GM08714 (cell line): Measurements from ENCODE around the gene CACNA1S.

Source experiments
- H3K4me3 ChIP-seq: fragments of 200-500 bp; sonication (Bioruptor generic); 2 replicates; pipeline ENCODE4 v1.5.1; 2014; ENCODE audit warnings: mild to moderate bottlenecking, low read length, inconsistent platforms
- ZNF274 ChIP-seq: IDR thresholded peaks from 2 replicates; pipeline ENCODE4 v1.6.1; 2012; ENCODE audit warnings: mild to moderate bottlenecking, low read depth, low read length

The CACNA1S gene

DNA sequence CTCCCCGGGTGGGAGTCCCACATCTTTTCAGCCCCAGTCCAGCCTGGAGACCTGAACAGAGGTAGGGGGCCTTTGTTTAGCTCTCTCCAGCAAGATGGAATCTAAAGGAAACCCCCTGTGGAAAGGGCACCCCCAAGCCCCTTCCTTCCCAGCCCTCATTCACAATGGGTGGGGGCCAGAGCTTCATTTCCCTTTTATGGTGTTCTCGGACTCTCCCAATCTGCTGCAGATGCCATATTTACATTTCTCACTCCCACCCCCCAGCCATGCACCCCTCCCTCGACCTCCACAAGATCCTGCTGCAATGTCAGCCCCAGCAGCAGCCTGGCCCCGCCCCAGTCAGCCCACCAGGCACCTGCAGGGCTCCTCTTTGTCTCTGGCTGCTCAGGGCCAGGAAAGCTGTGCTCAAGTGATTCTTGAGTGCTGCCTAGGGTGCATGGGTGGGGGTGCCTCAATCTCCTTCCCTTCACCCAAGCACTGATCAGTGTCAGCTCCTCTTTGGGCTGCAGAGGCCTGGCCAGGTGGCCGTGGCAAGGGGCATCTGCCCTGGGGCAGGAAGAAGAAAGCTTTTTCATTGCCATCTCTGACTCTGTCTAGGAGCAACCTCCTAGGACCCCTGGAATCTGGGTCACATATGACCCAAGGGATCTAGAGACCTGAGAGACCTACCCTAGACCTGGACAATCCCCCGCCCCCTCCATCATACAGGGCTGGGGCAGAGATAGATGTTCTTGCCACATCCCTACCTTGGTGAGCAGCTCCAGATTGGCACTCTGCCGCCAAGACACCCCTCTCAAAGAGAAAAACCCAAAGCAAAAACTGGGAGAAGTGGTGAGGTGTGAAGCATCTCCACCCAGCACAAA, 90.4 kb downstream of the CACNA1S start:
- no peak for TF ChIP-seq ZNF274

DNA sequence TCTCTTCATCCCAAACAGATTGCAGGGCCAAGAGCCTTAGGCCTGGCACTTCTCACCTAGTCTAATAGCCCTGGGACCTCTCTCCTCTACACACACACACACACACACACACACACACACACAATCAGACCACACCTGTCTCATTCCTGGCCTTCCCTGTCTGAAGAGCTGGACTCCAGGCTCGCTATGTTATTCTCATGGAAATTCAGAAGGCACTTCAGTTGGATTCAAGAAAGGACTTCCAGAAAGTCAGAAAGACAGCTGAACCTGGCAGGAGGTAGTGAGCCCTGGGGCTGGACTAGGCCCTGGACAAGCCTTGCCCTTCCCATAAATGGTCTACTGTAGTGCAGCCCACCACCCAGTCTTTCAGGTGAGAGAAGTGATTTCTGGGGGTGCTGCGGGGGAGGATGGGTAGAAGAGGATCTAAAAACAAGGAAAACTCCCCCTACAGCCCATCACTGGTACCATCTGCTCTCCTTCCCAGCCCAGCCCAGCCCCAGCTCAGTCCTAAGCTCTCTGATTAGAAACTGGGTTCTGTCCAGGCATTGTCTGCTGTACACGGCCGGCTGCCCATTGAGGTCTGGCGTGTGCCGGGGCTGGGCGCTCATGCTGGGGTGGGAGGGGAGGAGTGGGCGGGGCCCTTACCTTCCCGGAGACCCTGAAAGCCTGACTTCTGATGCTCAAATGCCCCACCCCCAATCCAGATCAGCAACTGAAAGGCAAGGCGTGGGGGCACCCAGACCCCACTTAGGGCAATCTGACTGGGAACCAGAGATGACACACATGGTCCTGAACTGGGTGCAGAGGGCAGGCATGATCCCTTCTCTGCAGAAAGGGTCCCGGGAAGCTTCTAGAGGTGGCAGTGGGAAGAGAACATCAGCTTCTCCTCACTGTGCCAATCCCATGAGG, 91.3 kb downstream of the CACNA1S start:
- TF ChIP-seq ZNF274, result no peak
- peak overlapping the region; percentile 76; the same call in 1 of the 2 replicates for H3K4me3 ChIP-seq

More for the DNA sequence above, 90.4 kb downstream of the CACNA1S start:
- peak overlapping the region; percentile 76 for H3K4me3 ChIP-seq

DNA sequence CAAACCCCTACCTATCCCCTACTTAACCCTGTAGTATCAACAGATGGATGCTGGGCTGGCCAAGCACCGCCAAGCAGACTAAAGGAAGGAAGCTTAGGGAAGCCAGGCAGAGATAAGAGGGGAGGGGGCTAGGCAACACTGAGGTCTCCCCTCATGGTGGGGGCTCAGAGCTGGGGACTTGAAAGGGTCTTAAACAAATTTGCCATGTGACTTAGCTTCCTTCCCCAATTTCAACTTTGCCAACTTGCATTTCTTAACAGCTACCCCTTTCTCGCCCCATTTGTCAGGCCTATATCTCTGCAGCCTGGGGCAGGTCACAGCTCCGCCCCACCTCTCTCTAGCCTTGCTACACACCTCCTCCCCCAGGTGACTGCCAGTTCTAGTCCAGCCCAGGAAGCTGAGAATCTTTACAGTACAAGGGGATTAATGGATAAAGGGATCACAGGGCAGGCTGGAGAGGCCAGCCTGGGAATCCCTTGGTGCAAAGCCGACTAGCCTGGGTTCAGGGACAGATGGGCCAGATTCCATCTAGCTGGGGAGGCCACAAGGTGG, 92.1 kb downstream of the CACNA1S start:
- no peak for TF ChIP-seq ZNF274
- H3K4me3 ChIP-seq, result peak overlapping the region; percentile 6; the same call in 1 of the 2 replicates

DNA sequence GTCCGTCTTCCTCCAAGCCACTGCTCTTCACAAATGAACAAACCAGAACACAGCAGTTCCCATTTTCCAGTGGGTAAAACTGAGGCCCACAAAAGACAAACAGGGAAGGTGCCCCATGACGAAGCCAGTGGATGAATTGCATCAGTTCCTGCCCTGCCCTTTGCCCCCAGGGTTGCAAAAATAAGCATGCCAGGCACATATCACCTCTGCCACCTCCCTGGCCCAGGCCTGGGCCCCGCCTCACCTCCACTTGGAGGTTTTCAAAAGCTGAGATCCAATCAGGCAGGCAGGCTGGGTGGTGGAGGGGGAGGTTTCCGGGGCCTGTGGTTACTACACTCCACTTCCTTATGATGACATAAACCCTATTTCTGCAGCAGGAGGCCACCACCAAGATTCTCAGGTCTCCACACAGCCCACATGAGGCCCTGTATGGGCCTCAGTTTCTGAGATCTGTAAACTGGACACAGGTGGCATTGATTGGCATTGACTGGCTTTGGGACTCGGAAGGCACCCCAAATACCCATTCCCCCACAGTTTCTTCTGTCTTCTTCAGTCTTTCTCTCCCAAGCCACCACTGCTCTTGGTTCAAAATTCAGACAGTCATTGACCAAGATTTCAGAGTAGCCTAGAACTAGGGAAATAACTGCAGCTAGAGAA, 92.8 kb downstream of the CACNA1S start:
- H3K4me3 ChIP-seq, result peak overlapping the region; percentile 13; the same call in 1 of the 2 replicates
- TF ChIP-seq ZNF274, result no peak

GRCh38 chr1:201017828-201018163, 94.4 kb downstream of the CACNA1S start:
- TF ChIP-seq ZNF274, result no peak
- no peak overlapping the region for H3K4me3 ChIP-seq

GRCh38 chr1:201016943-201017827, 95.0 kb downstream of the CACNA1S start:
- no peak overlapping the region for H3K4me3 ChIP-seq
- no peak for TF ChIP-seq ZNF274

- no peak for TF ChIP-seq ZNF274
- H3K4me3 ChIP-seq, result no peak overlapping the region
These were observed 96.0 kb downstream of the CACNA1S start for GRCh38 chr1:201016211-201016651.

DNA sequence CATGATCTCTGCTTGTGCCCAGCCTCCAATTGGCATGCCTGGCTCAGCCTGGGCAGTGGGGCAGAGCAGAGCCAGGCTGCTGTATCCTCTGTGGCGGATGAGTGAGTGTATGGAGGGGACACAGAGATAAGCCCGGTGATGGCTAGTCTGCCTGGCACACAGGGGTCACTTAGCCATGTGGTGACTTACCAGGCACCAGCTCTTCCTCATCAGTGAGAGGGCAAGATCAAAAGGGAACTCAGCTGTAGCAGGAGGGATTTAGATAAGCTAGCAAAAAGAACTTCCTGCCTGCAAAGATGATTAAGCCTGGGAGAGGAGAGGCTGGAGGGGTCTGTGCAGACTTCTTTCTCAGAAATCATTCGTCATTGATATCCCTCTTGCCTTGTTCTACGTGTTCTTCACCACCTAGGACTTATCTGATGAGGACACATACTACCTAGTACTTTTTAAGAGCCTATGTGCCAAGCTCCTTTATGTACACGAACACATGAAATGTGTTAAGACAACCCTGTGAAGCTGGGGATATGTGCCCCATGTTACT, 96.6 kb downstream of the CACNA1S start:
- no peak overlapping the region for H3K4me3 ChIP-seq
- no peak for TF ChIP-seq ZNF274

DNA sequence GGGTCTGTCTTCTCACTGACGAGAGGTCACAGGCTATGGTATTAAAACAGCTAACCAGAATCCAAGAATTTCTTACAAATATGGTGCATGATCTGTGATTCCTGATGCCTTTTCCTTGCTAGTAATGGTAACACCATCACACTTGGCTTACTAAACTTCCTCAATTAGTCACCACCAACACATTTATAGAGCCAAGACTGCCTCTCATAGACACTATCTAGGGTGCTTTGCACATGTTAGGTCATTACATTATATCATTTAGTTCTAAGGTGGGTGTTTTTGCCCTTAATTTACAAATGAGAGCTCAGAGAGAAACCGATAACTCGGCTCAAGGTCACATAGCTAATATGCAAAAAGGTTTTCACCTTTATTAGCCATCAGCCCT, 97.4 kb downstream of the CACNA1S start:
- no peak for TF ChIP-seq ZNF274
- H3K4me3 ChIP-seq, result no peak overlapping the region

- TF ChIP-seq ZNF274, result no peak
- no peak overlapping the region for H3K4me3 ChIP-seq
These were observed 98.0 kb downstream of the CACNA1S start for GRCh38 chr1:201013991-201014815.

GRCh38 chr1:201013031-201013485, 99.2 kb downstream of the CACNA1S start:
- no peak for TF ChIP-seq ZNF274
- H3K4me3 ChIP-seq, result no peak overlapping the region

- no peak overlapping the region for H3K4me3 ChIP-seq
- TF ChIP-seq ZNF274, result no peak
These were observed 100.6 kb downstream of the CACNA1S start for GRCh38 chr1:201011616-201012015.
